GM12878 (cell line): ENCODE results near the gene ZNF189. TPM values are rescaled to one million over a fixed set of nuclear protein-coding genes. Genes with fewer than 3 reads are reported as not detected.

ENCODE experiments used
- ATAC-seq: fragments of 200-7000 bp; cut with Tn5 transposase; 3 replicates; pipeline ENCODE4 v1.9.1; 2020; ENCODE audit warnings: mild to moderate bottlenecking, moderate library complexity
- BruUV-seq: library from RNA; stranded (reverse); fragments of 400-500 nt; replicated peaks from 2 replicates; lab custom pipeline; 2021; lab: Mats Ljungman, UMichigan
- CTCF ChIA-PET: fragments of 300-600 bp; sonication (Branson Sonifier 250); formaldehyde crosslinking; extraction: SDS; loops from one replicate; lab custom pipeline; 2021; ENCODE audit warnings: inconsistent platforms; lab: Yijun Ruan, JAX
- POLR2A ChIA-PET: fragments of 350-600 bp; formaldehyde crosslinking; extraction: SDS; loops from one replicate; lab custom pipeline; 2021; ENCODE audit warnings: inconsistent platforms; lab: Charles Lee
- RAD21 ChIA-PET: fragments of 300-600 bp; sonication (Branson Sonifier 250); formaldehyde crosslinking; loops from one replicate; lab custom pipeline; 2023; ENCODE audit warnings: antibody characterized with exemption; ENCODE audit not compliant: unreplicated experiment; lab: Charles Lee
- SMC1A ChIA-PET: fragments of 300-600 bp; sonication (Branson Sonifier 250); formaldehyde crosslinking; loops from one replicate; lab custom pipeline; 2023; ENCODE audit not compliant: unreplicated experiment, uncharacterized antibody; lab: Charles Lee
- DNase-seq: peaks from one replicate; pipeline ENCODE4 v3.0.0-alpha.2; 2011; ENCODE audit warnings: low read depth, low spot score
- FAIRE-seq: peaks from 3 replicates; lab custom pipeline; 2011; peaks lifted over from hg19 to GRCh38; lab: Jason Lieb, UNC
- H2AFZ ChIP-seq: 2 replicates; pipeline ENCODE4 v1.6.0; 2011; ENCODE audit warnings: low read depth, low read length, control low read depth; ENCODE audit not compliant: control insufficient read depth
- H3K27ac ChIP-seq: 2 replicates; pipeline ENCODE4 v1.5.1; 2011; ENCODE audit warnings: control low read depth; ENCODE audit not compliant: control insufficient read depth, insufficient read depth
- H3K27me3 ChIP-seq, 2 experiments: replicated peaks in 1 of 2; 2 replicates each; pipeline versions ENCODE4 v1.6.0 to v1.6.1; 2011; ENCODE audit warnings: low read length in 1 of 2; ENCODE audit not compliant: control insufficient read depth in 2 of 2, insufficient read depth in 2 of 2
- H3K36me3 ChIP-seq, 2 experiments: 2 replicates each; pipeline ENCODE4 v1.5.1; 2011; ENCODE audit warnings: low read length in 1 of 2; ENCODE audit not compliant: control insufficient read depth in 2 of 2, insufficient read depth in 2 of 2
- H3K4me1 ChIP-seq: 2 replicates; pipeline ENCODE4 v1.6.1; 2011; ENCODE audit warnings: mild to moderate bottlenecking, low read length, moderate library complexity, mixed read lengths; ENCODE audit not compliant: control insufficient read depth, insufficient read depth
- H3K4me2 ChIP-seq: 2 replicates; pipeline ENCODE4 v1.6.0; 2011; ENCODE audit warnings: control low read depth; ENCODE audit not compliant: control insufficient read depth, insufficient read depth
- H3K4me3 ChIP-seq: fragments of 200-600 bp; sonication (generic); 2 replicates; pipeline ENCODE4 v1.5.1; 2016
- H3K79me2 ChIP-seq: 2 replicates; pipeline ENCODE4 v1.6.0; 2011; ENCODE audit warnings: low read length; ENCODE audit not compliant: control insufficient read depth, insufficient read depth
- H3K9ac ChIP-seq: 2 replicates; pipeline ENCODE4 v1.8.0; 2011; ENCODE audit warnings: low read length, control low read depth, mixed read lengths; ENCODE audit not compliant: control insufficient read depth, insufficient read depth
- H3K9me3 ChIP-seq: replicated peaks from 3 replicates; pipeline ENCODE4 v1.5.1; 2011; ENCODE audit warnings: mild to moderate bottlenecking, low read length; ENCODE audit not compliant: control insufficient read depth, insufficient read depth
- H4K20me1 ChIP-seq: 2 replicates; pipeline ENCODE4 v1.6.0; 2011; ENCODE audit not compliant: control insufficient read depth, insufficient read depth
- E2F4 ChIP-seq: IDR thresholded peaks from 2 replicates; pipeline ENCODE4 v1.6.1; 2012; ENCODE audit warnings: low read depth, low read length, improper control_type of control experiment
- GABPA ChIP-seq: IDR thresholded peaks from 2 replicates; pipeline ENCODE4 v1.6.1; 2014; ENCODE audit warnings: antibody characterized with exemption, low read depth, mild to moderate bottlenecking, inconsistent platforms
- HCFC1 ChIP-seq: fragments of 150-350 bp; IDR thresholded peaks from 2 replicates; pipeline ENCODE4 v1.6.1; 2014; ENCODE audit warnings: low read length
- HSF1 ChIP-seq: fragments of 150-350 bp; IDR thresholded peaks from 2 replicates; pipeline ENCODE4 v1.6.1; 2014; ENCODE audit warnings: mild to moderate bottlenecking, low read depth, low read length
- IRF4 ChIP-seq: IDR thresholded peaks from 2 replicates; pipeline ENCODE4 v1.6.1; 2011; ENCODE audit warnings: low read depth, low read length
- MYC ChIP-seq: IDR thresholded peaks from 2 replicates; pipeline ENCODE4 v1.6.1; 2011; ENCODE audit warnings: mild to moderate bottlenecking, low read length, moderate library complexity, inconsistent platforms; ENCODE audit not compliant: insufficient read depth, insufficient replicate concordance, insufficient read length, severe bottlenecking
- PAX8 ChIP-seq: fragments of 450-650 bp; IDR thresholded peaks from 2 replicates; pipeline ENCODE4 v1.6.1; 2017; ENCODE audit warnings: mild to moderate bottlenecking, moderate library complexity
- SMARCA5 ChIP-seq: fragments of 450-650 bp; IDR thresholded peaks from 2 replicates; pipeline ENCODE4 v1.6.1; 2017; ENCODE audit warnings: mild to moderate bottlenecking
- ZBTB4 ChIP-seq: fragments of 450-650 bp; formaldehyde crosslinking; IDR thresholded peaks from 2 replicates; pipeline ENCODE4 v1.4.0; 2022; ENCODE audit warnings: mild to moderate bottlenecking, moderate library complexity
- in situ Hi-C: fragments of 300-500 bp; cut with MboI; formaldehyde crosslinking; loops from 9 replicates; pipeline ENCODE4 v1.14.3; 2018; ENCODE audit warnings: mixed read lengths
- intact Hi-C: fragments of 100-400 bp; cut with micrococcal nuclease; formaldehyde crosslinking; loops from one replicate; pipeline ENCODE4 v1.14.2; 2022; ENCODE audit not compliant: unreplicated experiment
- polyA plus RNA-seq, 11 experiments: library from polyadenylated mRNA; depleted of rRNA in 4 of 11; unstranded in 6 of 11; stranded (reverse) in 5 of 11; fragments of >200 nt; fragmentation: Nextera tagmentation in 4 of 11; fragmentation: Illumina TruSeq in 1 of 11; extraction: Ambion mirVana in 4 of 11; extraction: Trizol in 1 of 11; gene quantifications; 1 replicate in 1 of 11; 2 replicates in 10 of 11; pipeline versions ENCODE4 v1.2.1 to v1.2.3, GENCODE V29; 2011 to 2016; ENCODE audit warnings: inconsistent platforms in 2 of 11, missing spikeins in 2 of 11, low read depth in 1 of 11
- total RNA-seq, 4 experiments: library from RNA; depleted of rRNA in 3 of 4; stranded (reverse); fragments of >200 nt in 3 of 4; fragmentation: Illumina TruSeq in 1 of 4; extraction: Trizol in 1 of 4; gene quantifications; 2 replicates each; pipeline versions ENCODE4 v1.2.1 to v1.2.3, GENCODE V29; 2013 to 2021

The ZNF189 gene
- total and polyA plus RNA-seq, 10 of the 15 experiments (the other 5 are each of a cell fraction or from before 2014, with no cell fraction given), result 3.1 to 12.3 (median 7.4) TPM

GRCh38 chr9:101429736-101430135, 31.1 kb downstream of the ZNF189 start (continued):
- TF ChIP-seq ZBTB4, result no peak
- no peak for TF ChIP-seq HCFC1

- ChIA-PET CTCF (interaction anchor here (1.0 to 3.0 kb wide), 6 partner anchors 9 to 101 kb away, joined by 3 to 9 read pairs (median 4); partner anchors contain the start of genes MRPL50 and ZNF189), RAD21 (no interaction called here), SMC1A (interaction anchor here (0.8 to 1.8 kb wide), 6 partner anchors 9 to 33 kb away, joined by 3 to 6 read pairs (median 4); partner anchors contain the start of genes MRPL50 and ZNF189), POLR2A (interaction anchor here (0.7 to 1.1 kb wide), 3 partner anchors 11 to 23 kb away, joined by 3 to 4 read pairs (median 3); no protein-coding TSS in a partner anchor)
- H3K27ac ChIP-seq, result no peak overlapping the region
- H2AFZ ChIP-seq, result no peak overlapping the region
- no peak overlapping the region for H3K4me3 ChIP-seq
- intact Hi-C loops, result no loop called here
- no peaks in the 10 kb centered on the region for H3K27me3 ChIP-seq
- H3K4me2 ChIP-seq, result no peak overlapping the region
- H3K79me2 ChIP-seq, result no peaks in the 10 kb centered on the region
- TF ChIP-seq HSF1 (no peak), MYC (no peak), E2F4 (no peak), PAX8 (no peak), GABPA (no peak), SMARCA5 (no peak), IRF4 (no peak)
- no peak for DNase-seq
- H4K20me1 ChIP-seq, result no peaks in the 10 kb centered on the region
- BruUV-seq, result no TSS peak
- no peak for ATAC-seq
- peaks cover 5% of the 10 kb centered on the region; the same call in 1 of the 2 replicates for H3K4me1 ChIP-seq
- no peaks in the 10 kb centered on the region for H3K9me3 ChIP-seq
- FAIRE-seq, result no peak
- H3K36me3 ChIP-seq, result no peaks in the 10 kb centered on the region
- H3K9ac ChIP-seq, result no peak overlapping the region
- in situ Hi-C loops, result no loop called here
These were observed 33.5 kb downstream of the ZNF189 start for GRCh38 chr9:101432171-101432570.
